CD14-positive monocyte (primary cell): Measurements from ENCODE around the gene PAX8. TPM values are rescaled to one million over a fixed set of nuclear protein-coding genes. Genes with fewer than 3 reads are reported as not detected.

Source experiments
- DNase-seq, 3 donors: peaks; one replicate each; pipeline ENCODE4 v3.0.0-alpha.2; 2011 to 2022
- H2AFZ ChIP-seq: 2 replicates; pipeline ENCODE4 v1.6.0; 2012; ENCODE audit warnings: mild to moderate bottlenecking, low read depth, low read length, inconsistent platforms; ENCODE audit not compliant: insufficient read depth, poor library complexity, severe bottlenecking
- H3K27ac ChIP-seq, 2 donors: 1 replicate in 1 of 2; 2 replicates in 1 of 2; pipeline ENCODE4 v1.5.1; 2012 to 2013; ENCODE audit warnings: low read length in 2 of 2, control low read depth in 1 of 2, inconsistent platforms in 1 of 2, low read depth in 1 of 2, mild to moderate bottlenecking in 1 of 2
- H3K27me3 ChIP-seq, 2 donors: one replicate each; pipeline versions ENCODE4 v1.6.0 to v1.6.1; 2011 to 2013; ENCODE audit warnings: low read length in 2 of 2; ENCODE audit not compliant: control insufficient read depth in 2 of 2, insufficient read depth in 2 of 2
- H3K36me3 ChIP-seq, 2 donors: replicated peaks in 1 of 2; 1 replicate in 1 of 2; 2 replicates in 1 of 2; pipeline versions ENCODE4 v1.5.1 to v1.6.1; 2012 to 2013; ENCODE audit warnings: low read length in 2 of 2, control low read depth in 1 of 2, inconsistent platforms in 1 of 2, mild to moderate bottlenecking in 1 of 2; ENCODE audit not compliant: insufficient read depth in 2 of 2, control insufficient read depth in 1 of 2
- H3K4me1 ChIP-seq, 2 donors: 1 replicate in 1 of 2; 2 replicates in 1 of 2; pipeline versions ENCODE4 v1.5.1 to v1.6.1; 2012 to 2013; ENCODE audit warnings: low read length in 2 of 2, control low read depth in 1 of 2, inconsistent platforms in 1 of 2, mild to moderate bottlenecking in 1 of 2, moderate library complexity in 1 of 2; ENCODE audit not compliant: insufficient read depth in 2 of 2, control insufficient read depth in 1 of 2
- H3K4me2 ChIP-seq: replicated peaks from 2 replicates; pipeline ENCODE3; 2012; ENCODE audit warnings: low read length, moderate library complexity, mild to moderate bottlenecking; ENCODE audit not compliant: poor library complexity, severe bottlenecking; ENCODE audit errors: extremely low read depth
- H3K4me3 ChIP-seq, 3 experiments: fragments of 200-600 bp in 1 of 3; sonication (generic) in 1 of 3; replicated peaks in 1 of 3; 1 replicate in 2 of 3; 2 replicates in 1 of 3; pipeline ENCODE4 v1.5.1; 2011 to 2013; ENCODE audit warnings: low read length in 3 of 3, mild to moderate bottlenecking in 3 of 3, control low read depth in 2 of 3, low read depth in 2 of 3, inconsistent platforms in 1 of 3, moderate library complexity in 1 of 3
- H3K79me2 ChIP-seq: 2 replicates; pipeline ENCODE4 v1.6.0; 2012; ENCODE audit warnings: mild to moderate bottlenecking, control low read depth, inconsistent platforms, low read length, moderate library complexity; ENCODE audit not compliant: insufficient read depth
- H3K9ac ChIP-seq: 2 replicates; pipeline ENCODE4 v1.6.0; 2017; ENCODE audit warnings: low read length, mild to moderate bottlenecking; ENCODE audit not compliant: insufficient read depth, poor library complexity, severe bottlenecking
- H3K9me3 ChIP-seq, 2 donors: replicated peaks in 1 of 2; 1 replicate in 1 of 2; 2 replicates in 1 of 2; pipeline versions ENCODE4 v1.5.1 to v1.6.1; 2012 to 2013; ENCODE audit warnings: low read length in 2 of 2, control low read depth in 1 of 2; ENCODE audit not compliant: control insufficient read depth in 1 of 2, insufficient read depth in 1 of 2
- H4K20me1 ChIP-seq: 2 replicates; pipeline ENCODE4 v1.6.0; 2012; ENCODE audit warnings: mild to moderate bottlenecking, low read length, control low read depth, moderate library complexity; ENCODE audit not compliant: insufficient read depth
- H3K27ac Mint-ChIP-seq, 7 donors: one replicate each; pipeline ENCODE4 v1.8.0; 2020; ENCODE audit warnings: mild to moderate bottlenecking in 7 of 7, mixed read lengths in 7 of 7, moderate library complexity in 6 of 7, inconsistent platforms in 2 of 7
- H3K27me3 Mint-ChIP-seq, 3 donors: one replicate each; pipeline ENCODE4 v1.8.0; 2021 to 2022; ENCODE audit warnings: low read depth in 3 of 3, mild to moderate bottlenecking in 3 of 3, mixed read lengths in 3 of 3, moderate library complexity in 3 of 3, inconsistent platforms in 1 of 3
- H3K36me3 Mint-ChIP-seq, 2 donors: one replicate each; pipeline ENCODE4 v1.8.0; 2020; ENCODE audit warnings: mixed read lengths in 2 of 2, inconsistent platforms in 1 of 2, mild to moderate bottlenecking in 1 of 2
- H3K4me1 Mint-ChIP-seq: one replicate; pipeline ENCODE4 v1.8.0; 2020; ENCODE audit warnings: mild to moderate bottlenecking, mixed read lengths
- H3K4me3 Mint-ChIP-seq, 2 donors: one replicate each; pipeline ENCODE4 v1.8.0; 2020; ENCODE audit warnings: mild to moderate bottlenecking in 2 of 2, mixed read lengths in 2 of 2, moderate library complexity in 1 of 2
- H3K9me3 Mint-ChIP-seq, 7 donors: one replicate each; pipeline ENCODE4 v1.8.0; 2020 to 2022; ENCODE audit warnings: mixed read lengths in 7 of 7, mild to moderate bottlenecking in 6 of 7, moderate library complexity in 6 of 7, inconsistent platforms in 2 of 7
- WGBS: methylation state at CpG from one replicate; pipeline ENCODE4 v1.1.5; 2013; ENCODE audit warnings: missing lambda C conversion rate; ENCODE audit not compliant: insufficient coverage; 5-methylcytosine and 5-hydroxymethylcytosine counted together
- intact Hi-C, 2 donors: fragments of 100-400 bp; cut with micrococcal nuclease; formaldehyde crosslinking; loops; one replicate each; pipeline versions ENCODE4 v1.15.0 to v1.15.1; 2023
- polyA plus RNA-seq, 3 donors: library from polyadenylated mRNA; depleted of rRNA in 1 of 3; unstranded in 2 of 3; stranded (reverse) in 1 of 3; fragments of 300-500 nt in 2 of 3; fragments of >200 nt in 1 of 3; fragmentation: Illumina TruSeq in 2 of 3; gene quantifications; 1 replicate in 2 of 3; 2 replicates in 1 of 3; pipeline ENCODE4 v1.2.3, GENCODE V29; 2012 to 2021
- TF ChIP-seq, protein P1 (sequence below): fragments of 200-600 bp; IDR thresholded peaks from one replicate; pipeline ENCODE4 v1.8.0; 2022; ENCODE audit warnings: antibody characterized with exemption, mild to moderate bottlenecking

The PAX8 gene
- polyA plus RNA-seq, 3 donors = 0.26 to 0.47 (median 0.36) TPM

DNA sequence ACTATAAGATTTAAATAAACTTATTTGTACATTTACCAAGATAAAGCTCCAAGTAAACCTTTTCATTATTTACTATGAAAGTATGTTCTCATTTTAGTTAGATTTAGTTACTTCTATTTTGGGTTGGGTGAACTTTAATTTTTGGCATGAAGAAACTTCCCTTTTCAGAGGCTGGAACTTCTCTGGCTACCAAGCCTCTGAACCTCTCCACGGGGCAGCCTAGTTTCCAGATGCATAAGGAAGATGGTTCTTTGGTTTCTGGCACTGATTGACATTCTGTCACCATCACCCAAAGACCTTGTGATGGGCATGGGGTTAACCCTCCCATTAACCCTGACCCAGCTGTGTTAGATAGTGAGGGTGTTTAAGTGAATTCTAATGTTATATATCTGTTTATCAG, 87.8 kb downstream of the PAX8 start:
- H3K27ac ChIP-seq = peak overlapping the region; percentile 43 to 70
- H2AFZ ChIP-seq = no peak overlapping the region
- H3K9ac ChIP-seq = no peak overlapping the region
- H3K36me3 ChIP-seq = peaks cover 52 to 68% of the 10 kb centered on the region in 2 donors
- H3K4me3 Mint-ChIP-seq = no peak overlapping the region
- H3K27me3 ChIP-seq = no peaks in the 10 kb centered on the region
- DNase-seq = no peak
- H3K79me2 ChIP-seq = peaks cover 47% of the 10 kb centered on the region
- TF ChIP-seq, protein P1, sequence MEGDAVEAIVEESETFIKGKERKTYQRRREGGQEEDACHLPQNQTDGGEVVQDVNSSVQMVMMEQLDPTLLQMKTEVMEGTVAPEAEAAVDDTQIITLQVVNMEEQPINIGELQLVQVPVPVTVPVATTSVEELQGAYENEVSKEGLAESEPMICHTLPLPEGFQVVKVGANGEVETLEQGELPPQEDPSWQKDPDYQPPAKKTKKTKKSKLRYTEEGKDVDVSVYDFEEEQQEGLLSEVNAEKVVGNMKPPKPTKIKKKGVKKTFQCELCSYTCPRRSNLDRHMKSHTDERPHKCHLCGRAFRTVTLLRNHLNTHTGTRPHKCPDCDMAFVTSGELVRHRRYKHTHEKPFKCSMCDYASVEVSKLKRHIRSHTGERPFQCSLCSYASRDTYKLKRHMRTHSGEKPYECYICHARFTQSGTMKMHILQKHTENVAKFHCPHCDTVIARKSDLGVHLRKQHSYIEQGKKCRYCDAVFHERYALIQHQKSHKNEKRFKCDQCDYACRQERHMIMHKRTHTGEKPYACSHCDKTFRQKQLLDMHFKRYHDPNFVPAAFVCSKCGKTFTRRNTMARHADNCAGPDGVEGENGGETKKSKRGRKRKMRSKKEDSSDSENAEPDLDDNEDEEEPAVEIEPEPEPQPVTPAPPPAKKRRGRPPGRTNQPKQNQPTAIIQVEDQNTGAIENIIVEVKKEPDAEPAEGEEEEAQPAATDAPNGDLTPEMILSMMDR = no peak
- H3K4me3 ChIP-seq = no peak overlapping the region
- no peaks in the 10 kb centered on the region for H3K9me3 ChIP-seq
- intact Hi-C loops = no loop called here
- H3K4me1 ChIP-seq = peaks cover 41 to 44% of the 10 kb centered on the region in 2 donors
- H4K20me1 ChIP-seq = peaks cover 63% of the 10 kb centered on the region
- no peaks in the 10 kb centered on the region for H3K9me3 Mint-ChIP-seq
- H3K27ac Mint-ChIP-seq = peak overlapping the region; percentile 62 to 90 (median 79)
- peaks cover 71 to 74% of the 10 kb centered on the region in 2 donors for H3K36me3 Mint-ChIP-seq
- H3K4me2 ChIP-seq = peak overlapping the region; percentile 11
- peaks cover 50% of the 10 kb centered on the region for H3K4me1 Mint-ChIP-seq
- H3K27me3 Mint-ChIP-seq = peaks cover 0 to 3% (median 2%) of the 10 kb centered on the region in 3 donors
- WGBS = no CpG with 5 or more reads among the region's 1 CpG

DNA sequence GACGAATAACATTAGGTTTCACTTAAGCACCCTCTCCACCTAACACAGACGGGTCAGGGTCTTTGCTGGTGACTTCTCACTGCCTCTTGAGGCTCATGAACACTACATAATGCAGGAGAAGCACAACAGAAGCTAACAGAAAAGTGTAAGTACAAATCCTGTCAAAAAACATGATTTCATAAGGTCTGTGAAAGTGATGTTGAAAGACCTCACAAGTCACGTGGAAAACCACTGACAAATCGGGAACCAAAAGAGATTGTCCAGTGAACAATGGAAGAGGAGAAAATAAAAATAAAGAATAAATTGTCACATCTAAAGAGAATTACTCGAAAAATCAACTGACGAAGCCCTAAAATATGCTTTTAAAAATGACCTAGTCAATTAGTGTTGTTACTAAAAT, 91.0 kb downstream of the PAX8 start:
- peak overlapping the region; percentile 43 for H3K9ac ChIP-seq
- DNase-seq = peak; percentile 64 to 80 (median 73)
- Mint-ChIP-seq H3K36me3 (peaks cover 63 to 73% of the 10 kb centered on the region in 2 donors), H3K4me1 (peaks cover 75% of the 10 kb centered on the region), H3K9me3 (peaks cover 0 to 1% (median 0%) of the 10 kb centered on the region in 7 donors), H3K4me3 (peak overlapping the region in 1 of 2 donors; percentile 67), H3K27me3 (peaks cover 0 to 2% (median 1%) of the 10 kb centered on the region in 3 donors), H3K27ac (peak overlapping the region; percentile 92 to 98 (median 96))
- intact Hi-C loops = loop anchor here in 1 of 2 donors (5.0 kb wide), 1 partner anchor 45 kb away; no protein-coding TSS in a partner anchor
- peaks cover 42 to 68% of the 10 kb centered on the region in 2 donors for H3K36me3 ChIP-seq
- peak overlapping the region; percentile 86 to 90 for H3K27ac ChIP-seq
- H3K9me3 ChIP-seq = no peaks in the 10 kb centered on the region
- peaks cover 65 to 71% of the 10 kb centered on the region in 2 donors for H3K4me1 ChIP-seq
- H4K20me1 ChIP-seq = peaks cover 78% of the 10 kb centered on the region
- peak overlapping the region in 1 of 3 experiments; percentile 22 for H3K4me3 ChIP-seq
- 29% methylated on average over 2 of the region's 6 CpGs for WGBS
- TF ChIP-seq, protein P1 = no peak
- H3K4me2 ChIP-seq = peak overlapping the region; percentile 39
- H3K27me3 ChIP-seq = no peaks in the 10 kb centered on the region
- H3K79me2 ChIP-seq = peaks cover 78% of the 10 kb centered on the region
- H2AFZ ChIP-seq = peak overlapping the region; percentile 59
